VCaP (cell line): Measurements from ENCODE around the gene MYO7B.

Experiments
- H3K27ac ChIP-seq: fragments of 450-650 bp; 2 replicates; pipeline ENCODE4 v1.5.1; 2017
- CTCF ChIP-seq: fragments of 450-650 bp; conservative IDR thresholded peaks from 2 replicates; pipeline ENCODE4 v1.5.1; 2017; ENCODE audit warnings: mild to moderate bottlenecking, moderate library complexity

Gene MYO7B

GRCh38 chr2:127654084-127654837, 118.8 kb downstream of the MYO7B start:
- no peak for TF ChIP-seq CTCF
- H3K27ac ChIP-seq, result no peak overlapping the region

- TF ChIP-seq CTCF, result no peak
- H3K27ac ChIP-seq, result no peak overlapping the region
These were observed 119.3 kb downstream of the MYO7B start for GRCh38 chr2:127654838-127655175.

GRCh38 chr2:127655209-127656073, 120.0 kb downstream of the MYO7B start:
- H3K27ac ChIP-seq, result no peak overlapping the region
- TF ChIP-seq CTCF, result no peak

- no peak overlapping the region for H3K27ac ChIP-seq
- no peak for TF ChIP-seq CTCF
These were observed 121.2 kb downstream of the MYO7B start for GRCh38 chr2:127656569-127657231.

- TF ChIP-seq CTCF, result no peak
- H3K27ac ChIP-seq, result no peak overlapping the region
These were observed 121.7 kb downstream of the MYO7B start for GRCh38 chr2:127657232-127657595.

GRCh38 chr2:127658146-127658545, 122.7 kb downstream of the MYO7B start:
- H3K27ac ChIP-seq, result no peak overlapping the region
- no peak for TF ChIP-seq CTCF

GRCh38 chr2:127658641-127659407, 123.3 kb downstream of the MYO7B start:
- TF ChIP-seq CTCF, result no peak
- no peak overlapping the region for H3K27ac ChIP-seq
